Measurements from ENCODE around the gene MAS1L. TPM values are rescaled to one million over a fixed set of nuclear protein-coding genes. Genes with fewer than 3 reads are reported as not detected.

MAS1L gene
- total RNA-seq, 6 experiments from 2014 or later: not detected

GRCh38 chr6:29505808-29506207 lies 18.1 kb upstream of the MAS1L start:
- TF ChIP-seq CTCF (IDR thresholded peaks at IDR 0.05): no peak
- Mint-ChIP-seq H3K27me3 (ENCODE audit: insufficient read depth) (peaks cover 2% of the 10 kb centered on the region; the same call in 1 of the 2 replicates), H3K4me1 (ENCODE audit: low read depth) (no peaks in the 10 kb centered on the region), H3K27ac (no peak overlapping the region), H3K9me3 (peaks cover 42% of the 10 kb centered on the region), H3K4me3 (no peak overlapping the region), H3K36me3 (ENCODE audit: low read depth) (no peaks in the 10 kb centered on the region; the same call in 1 of the 2 replicates)
- no peak for DNase-seq

- no peaks in the 10 kb centered on the region; the same call in 1 of the 2 replicates for H3K36me3 Mint-ChIP-seq (ENCODE audit: low read depth)
- no peak overlapping the region for H3K4me3 Mint-ChIP-seq
- TF ChIP-seq CTCF (IDR thresholded peaks at IDR 0.05): no peak
- H3K27ac Mint-ChIP-seq: no peak overlapping the region
- no peaks in the 10 kb centered on the region for H3K4me1 Mint-ChIP-seq (ENCODE audit: low read depth)
- no peaks in the 10 kb centered on the region; the same call in 1 of the 2 replicates for H3K27me3 Mint-ChIP-seq (ENCODE audit: insufficient read depth)
- H3K9me3 Mint-ChIP-seq: peaks cover 45% of the 10 kb centered on the region
- DNase-seq: no peak
Observed at GRCh38 chr6:29504961-29505360, 17.2 kb upstream of the MAS1L start.

GRCh38 chr6:29502597-29502996 lies 14.8 kb upstream of the MAS1L start:
- no peak overlapping the region for H3K27ac Mint-ChIP-seq
- H3K4me1 Mint-ChIP-seq (ENCODE audit: low read depth): no peaks in the 10 kb centered on the region
- no peaks in the 10 kb centered on the region; the same call in 1 of the 2 replicates for H3K36me3 Mint-ChIP-seq (ENCODE audit: low read depth)
- no peaks in the 10 kb centered on the region; the same call in 1 of the 2 replicates for H3K27me3 Mint-ChIP-seq (ENCODE audit: insufficient read depth)
- TF ChIP-seq CTCF (IDR thresholded peaks at IDR 0.05): no peak
- peaks cover 44% of the 10 kb centered on the region for H3K9me3 Mint-ChIP-seq
- no peak overlapping the region for H3K4me3 Mint-ChIP-seq
- no peak for DNase-seq

- Mint-ChIP-seq H3K27ac (no peak overlapping the region), H3K27me3 (ENCODE audit: insufficient read depth) (no peaks in the 10 kb centered on the region; the same call in 1 of the 2 replicates), H3K36me3 (ENCODE audit: low read depth) (no peaks in the 10 kb centered on the region; the same call in 1 of the 2 replicates), H3K4me3 (no peak overlapping the region), H3K9me3 (peaks cover 48% of the 10 kb centered on the region), H3K4me1 (ENCODE audit: low read depth) (no peaks in the 10 kb centered on the region)
- no peak for DNase-seq
- no peak for TF ChIP-seq CTCF (IDR thresholded peaks at IDR 0.05)
Observed at GRCh38 chr6:29502181-29502580, 14.4 kb upstream of the MAS1L start.

- Mint-ChIP-seq H3K4me3 (no peak overlapping the region), H3K9me3 (peaks cover 47% of the 10 kb centered on the region), H3K27ac (no peak overlapping the region), H3K4me1 (ENCODE audit: low read depth) (no peaks in the 10 kb centered on the region), H3K36me3 (ENCODE audit: low read depth) (no peaks in the 10 kb centered on the region), H3K27me3 (ENCODE audit: insufficient read depth) (no peaks in the 10 kb centered on the region; the same call in 1 of the 2 replicates)
- no peak for DNase-seq
- no peak for TF ChIP-seq CTCF (IDR thresholded peaks at IDR 0.05)
Observed at GRCh38 chr6:29501106-29501505, 13.3 kb upstream of the MAS1L start.

- Mint-ChIP-seq H3K36me3 (ENCODE audit: low read depth) (peaks cover under 1% of the 10 kb centered on the region; the same call in 1 of the 2 replicates), H3K27ac (no peak overlapping the region), H3K27me3 (ENCODE audit: insufficient read depth) (no peaks in the 10 kb centered on the region; the same call in 1 of the 2 replicates), H3K4me1 (ENCODE audit: low read depth) (no peaks in the 10 kb centered on the region), H3K4me3 (no peak overlapping the region), H3K9me3 (peaks cover 45% of the 10 kb centered on the region)
- TF ChIP-seq CTCF (IDR thresholded peaks at IDR 0.05): no peak
- DNase-seq: no peak
Observed at GRCh38 chr6:29500594-29500993, 12.8 kb upstream of the MAS1L start.
